GM19035 (cell line): Measurements from ENCODE around the gene CSPG5.

Source experiments
- ATAC-seq: cut with Tn5 transposase; IDR thresholded peaks from one replicate; pipeline ENCODE4 v1.9.1; 2021; ENCODE audit not compliant: unreplicated experiment

CSPG5 gene

DNA sequence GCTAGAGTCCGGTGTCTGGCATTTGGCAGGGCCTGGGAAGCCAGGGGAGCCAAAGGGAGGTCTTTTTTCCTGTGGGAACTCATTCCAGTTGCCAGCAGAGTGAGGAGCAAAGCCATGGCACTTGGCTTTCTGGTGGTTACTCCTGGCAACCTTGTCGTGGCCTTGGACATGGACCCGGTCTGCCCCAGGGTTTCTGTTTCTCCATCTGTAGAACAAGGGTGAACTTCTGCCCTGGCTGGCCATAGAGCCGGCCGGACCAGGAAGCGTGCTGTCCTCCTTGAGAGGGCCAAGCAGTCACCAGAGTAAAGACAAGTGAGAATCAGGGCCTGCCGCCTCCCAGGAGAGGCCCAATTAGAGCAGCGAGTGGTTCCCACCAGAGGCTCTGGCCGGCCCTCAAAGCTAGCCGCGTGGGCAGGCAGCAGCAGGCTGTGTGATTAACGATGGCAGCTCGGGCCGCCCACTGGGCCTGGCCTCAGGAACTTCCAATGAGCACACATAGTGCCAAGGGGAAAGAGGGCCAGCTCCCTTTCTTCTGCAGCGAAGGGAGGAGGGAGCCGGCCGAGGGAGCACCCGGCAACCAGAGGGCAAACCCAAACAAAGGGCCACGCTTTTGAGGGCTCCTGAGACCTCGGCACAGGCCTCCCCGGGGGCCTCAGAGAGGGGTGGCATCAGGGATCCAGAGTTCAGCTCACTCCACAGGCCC, 36.0 kb downstream of the CSPG5 start:
- ATAC-seq, result no peak

DNA sequence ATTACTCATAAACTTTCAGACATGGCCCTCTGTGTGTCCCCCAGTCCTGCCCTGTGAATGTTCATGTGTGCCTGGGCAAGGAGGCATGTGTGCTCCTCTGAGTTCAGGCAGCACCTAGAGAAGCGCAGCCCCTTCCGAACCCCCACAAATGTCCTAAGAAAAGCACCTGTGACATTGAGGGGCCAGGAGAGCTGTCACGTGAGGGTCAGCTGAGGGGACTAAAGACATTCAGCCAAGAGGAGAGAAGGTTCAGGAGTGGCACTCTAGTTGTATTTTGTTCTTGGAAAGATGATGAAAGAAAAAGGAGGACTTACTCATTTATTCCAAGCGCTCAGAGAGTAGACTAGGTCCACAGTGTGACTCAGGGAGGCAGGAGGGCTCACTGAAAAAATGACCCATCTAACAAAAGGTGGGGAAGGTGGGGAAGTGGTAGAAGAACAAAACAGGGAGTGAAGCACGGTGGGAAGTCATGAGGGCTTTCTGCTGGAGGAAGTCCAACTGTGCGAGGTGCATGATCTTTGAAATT, 37.0 kb downstream of the CSPG5 start:
- no peak for ATAC-seq

DNA sequence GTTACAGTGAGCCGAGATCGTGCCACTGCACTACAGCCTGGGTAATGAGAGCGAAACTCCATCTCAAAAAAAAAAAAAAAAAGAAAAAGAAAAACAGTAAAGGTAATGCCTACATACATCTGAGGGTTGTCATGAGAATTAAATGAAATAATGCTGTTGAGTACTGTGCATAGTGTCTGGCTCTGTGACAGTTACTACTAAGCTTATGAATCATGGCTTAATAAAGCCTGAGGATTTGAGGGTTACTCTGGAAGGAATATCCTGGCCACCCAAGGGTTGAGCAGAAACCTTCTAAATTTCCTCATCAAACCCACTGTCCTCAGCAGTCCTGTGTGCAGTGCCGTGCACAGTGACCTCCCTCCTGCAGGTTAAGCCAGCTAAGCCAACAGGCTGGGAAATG, 38.4 kb downstream of the CSPG5 start:
- no peak for ATAC-seq

DNA sequence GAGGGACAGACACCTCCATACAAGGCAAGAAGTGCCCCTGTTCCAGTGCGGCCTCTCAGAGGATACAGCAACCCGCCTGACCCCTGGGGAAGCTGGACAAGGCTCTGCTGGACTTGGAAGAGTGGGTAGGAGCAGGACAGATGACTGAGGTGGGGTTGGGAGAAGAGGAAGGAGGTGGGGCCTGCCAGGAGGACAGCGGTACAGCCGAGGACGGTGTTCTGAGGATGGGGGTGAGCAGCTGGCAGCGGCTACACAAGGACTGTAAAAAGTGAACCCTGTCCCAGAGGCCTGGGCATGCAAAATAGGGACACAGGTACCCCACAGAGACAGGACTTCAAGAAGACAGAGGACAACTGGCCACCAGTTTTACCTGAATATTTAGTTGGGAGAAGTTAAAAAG, 41.7 kb downstream of the CSPG5 start:
- no peak for ATAC-seq

DNA sequence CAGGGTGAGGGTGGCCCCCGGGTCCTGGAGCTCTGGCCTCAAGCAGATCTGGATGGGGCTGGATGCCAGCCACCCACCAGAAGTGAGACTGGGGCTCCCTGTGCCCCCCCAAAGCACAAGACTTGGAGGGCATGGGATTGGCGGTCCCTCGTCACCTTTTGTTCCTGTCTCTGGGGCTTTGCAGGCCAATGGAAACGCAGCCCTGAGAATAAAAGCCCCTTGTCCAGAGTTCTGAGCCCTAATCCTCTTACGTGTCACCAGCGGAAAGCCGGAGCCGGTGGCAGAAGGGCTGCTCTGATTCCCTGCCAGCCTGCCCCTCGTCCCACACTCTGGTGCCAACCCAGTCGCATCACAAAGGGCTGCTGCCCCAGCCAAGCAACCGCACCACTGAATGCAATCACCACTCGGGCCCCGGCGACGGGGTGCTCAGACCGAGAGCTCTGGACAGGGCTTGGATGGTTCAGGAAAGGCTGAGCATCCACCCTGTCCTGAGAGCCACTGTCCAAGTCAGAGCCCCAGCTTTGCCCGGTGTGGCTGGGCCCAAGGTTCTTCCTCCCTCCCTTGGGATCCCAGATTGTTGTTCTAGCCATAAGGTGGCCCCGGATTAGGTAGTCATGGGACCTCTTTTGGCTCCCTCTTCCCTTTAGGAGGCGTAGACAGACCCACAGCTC, 42.3 kb downstream of the CSPG5 start:
- ATAC-seq, result no peak

DNA sequence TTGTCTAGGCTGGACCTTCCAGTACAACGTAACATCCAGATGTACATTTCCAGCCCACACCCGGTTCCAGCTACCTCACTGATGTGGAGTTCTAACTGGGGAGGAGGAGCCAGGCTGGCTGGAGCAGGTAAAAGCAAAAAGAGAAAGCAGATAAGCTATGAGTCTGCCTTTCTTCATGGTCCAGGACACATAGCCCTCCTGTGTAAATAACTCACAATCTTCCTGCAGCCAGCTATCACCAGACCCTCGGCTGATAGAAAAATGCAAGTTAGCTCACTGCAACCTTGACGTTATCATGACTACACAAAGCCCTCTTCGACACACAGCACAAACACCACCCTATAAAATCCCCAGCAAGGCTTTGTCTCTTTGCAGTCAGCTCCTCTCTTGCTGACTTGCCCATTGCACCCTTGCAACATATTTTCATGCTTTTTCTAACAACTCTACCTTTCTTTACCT, 44.6 kb downstream of the CSPG5 start:
- no peak for ATAC-seq

DNA sequence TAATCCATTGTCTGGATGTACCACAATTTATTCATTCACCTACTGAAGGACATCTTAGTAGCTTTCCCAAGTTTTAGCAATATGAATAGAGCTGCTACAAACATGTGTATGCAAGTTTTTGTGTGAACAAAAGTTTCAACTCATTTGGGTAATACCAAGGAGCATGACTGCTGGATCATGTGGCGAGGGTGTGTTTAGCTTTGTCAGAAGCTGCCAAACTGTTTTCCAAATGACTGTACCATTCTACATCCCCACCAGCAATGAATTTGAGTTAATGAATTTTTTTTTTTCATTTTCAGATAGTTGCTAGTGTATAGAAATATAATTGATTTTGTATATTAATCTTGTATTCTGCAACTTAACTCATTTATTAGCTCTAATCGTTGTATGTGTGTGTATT, 45.2 kb downstream of the CSPG5 start:
- ATAC-seq, result no peak

- no peak for ATAC-seq
These were observed 50.5 kb downstream of the CSPG5 start for GRCh38 chr3:47527952-47528725.

DNA sequence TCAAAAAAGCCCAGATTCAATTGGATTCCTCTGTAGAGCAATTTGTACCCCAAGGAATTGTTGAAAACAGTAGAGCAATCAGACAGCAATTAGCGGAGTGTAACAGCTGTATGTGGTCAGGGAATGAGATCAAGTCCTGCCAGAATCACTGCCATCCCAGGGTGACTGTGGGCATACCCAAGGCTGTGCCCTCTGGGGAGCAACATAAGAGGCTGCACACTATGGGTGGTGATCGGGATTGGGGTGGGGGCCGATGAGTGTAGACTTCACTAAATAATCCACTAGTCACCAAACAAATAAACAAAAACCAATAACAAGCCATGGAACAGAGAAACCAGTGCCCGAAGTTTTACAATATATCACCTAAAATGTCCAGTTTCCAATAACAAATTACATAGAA, 53.0 kb downstream of the CSPG5 start:
- ATAC-seq, result no peak

DNA sequence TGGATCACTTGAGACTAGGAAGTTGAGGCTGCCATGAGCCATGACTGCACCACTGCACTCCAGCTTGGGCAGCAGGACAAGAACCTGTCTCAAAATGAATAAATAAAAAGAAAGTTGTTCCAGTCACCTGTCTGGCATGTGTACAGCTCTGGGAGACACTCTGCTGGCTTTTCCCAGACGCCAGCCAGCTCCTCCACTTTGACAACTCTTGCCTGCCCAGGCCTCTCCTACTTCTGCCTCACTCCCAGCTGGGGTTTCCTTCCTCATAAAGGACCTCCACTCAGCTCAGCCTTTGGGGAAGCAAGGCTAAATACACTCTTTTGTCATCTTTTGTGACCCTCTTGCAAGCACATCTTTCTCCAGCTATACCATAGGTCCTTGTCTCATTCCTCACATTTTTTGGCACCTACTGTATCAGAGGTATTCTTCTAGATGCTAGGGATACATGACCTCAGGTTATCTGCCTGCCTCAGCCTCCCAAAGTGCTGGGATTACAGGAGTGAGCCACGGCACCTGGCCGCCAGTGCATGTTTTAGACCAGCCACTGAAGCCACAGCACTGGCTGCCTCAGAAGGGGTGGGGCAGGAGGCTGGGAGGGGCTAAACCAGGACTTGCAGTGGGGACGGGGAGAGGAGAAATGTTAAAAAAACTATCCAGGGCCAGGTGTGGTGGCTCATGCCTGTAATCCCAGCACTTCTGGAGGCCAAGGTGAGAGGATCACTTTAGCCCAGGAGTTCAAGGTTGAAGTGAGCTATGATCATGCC, 55.2 kb downstream of the CSPG5 start:
- no peak for ATAC-seq

GRCh38 chr3:47522082-47522987, 56.3 kb downstream of the CSPG5 start:
- peak; percentile 69 for ATAC-seq

GRCh38 chr3:47520756-47521155, 57.9 kb downstream of the CSPG5 start:
- ATAC-seq, result no peak

DNA sequence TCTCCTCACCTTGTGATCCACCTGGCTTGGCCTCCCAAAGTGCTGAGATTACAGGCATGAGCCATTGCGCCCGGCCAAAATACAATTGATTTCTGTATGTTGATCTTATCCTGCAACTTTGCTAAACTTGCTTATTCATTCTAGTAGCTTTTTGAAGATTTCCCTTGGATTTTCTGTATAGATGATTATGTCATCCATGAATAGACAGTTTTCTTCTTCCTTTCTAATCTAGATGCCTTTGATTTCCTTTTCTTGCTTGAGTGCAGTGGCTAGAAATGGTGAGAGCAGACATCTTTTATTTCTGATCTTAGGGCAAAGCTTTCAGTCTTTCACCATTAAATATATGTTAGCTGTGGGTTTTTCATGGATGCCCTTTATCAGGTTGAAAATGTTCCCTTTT, 60.7 kb downstream of the CSPG5 start:
- ATAC-seq, result no peak

DNA sequence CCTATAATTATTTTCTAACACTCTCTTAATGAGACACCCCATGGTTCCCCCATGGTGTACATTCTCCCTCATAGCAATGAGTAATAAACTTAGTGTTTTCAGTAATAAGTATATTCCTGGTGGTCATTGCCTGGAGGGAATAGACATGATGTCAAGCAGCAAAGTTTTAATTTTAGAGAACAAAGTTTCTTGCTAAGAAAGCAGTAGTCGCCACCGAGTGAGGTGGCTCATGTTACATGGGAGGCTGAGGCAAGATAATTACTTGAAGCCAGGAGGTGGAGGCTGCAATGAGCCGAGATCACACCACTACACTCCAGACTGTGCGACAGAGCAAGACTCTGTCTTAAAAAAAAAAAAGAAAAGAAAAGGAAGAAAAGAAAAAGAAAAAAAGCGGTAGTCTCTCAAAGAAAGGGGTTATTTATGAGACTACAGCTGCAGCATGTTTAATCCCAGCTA, 62.8 kb downstream of the CSPG5 start:
- no peak for ATAC-seq

DNA sequence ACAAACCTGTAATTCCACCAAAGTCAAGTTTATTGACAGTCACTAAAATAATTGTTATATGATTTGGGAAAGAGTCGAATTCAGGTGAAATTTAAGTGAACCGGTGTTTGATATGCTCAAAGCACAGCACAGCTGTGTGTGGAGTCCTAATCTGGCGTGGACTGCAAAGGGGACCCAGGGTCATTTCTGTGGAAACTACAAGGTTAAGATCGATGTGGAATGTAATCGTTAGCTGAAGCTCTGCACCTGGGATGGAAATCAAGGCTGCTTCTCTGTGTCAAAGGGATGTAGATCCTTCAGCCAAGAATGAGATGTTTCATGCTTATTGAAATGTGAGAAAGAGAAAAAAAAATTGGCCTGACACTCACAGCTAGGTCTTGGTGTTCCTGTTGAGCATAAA, 63.6 kb downstream of the CSPG5 start:
- no peak for ATAC-seq

DNA sequence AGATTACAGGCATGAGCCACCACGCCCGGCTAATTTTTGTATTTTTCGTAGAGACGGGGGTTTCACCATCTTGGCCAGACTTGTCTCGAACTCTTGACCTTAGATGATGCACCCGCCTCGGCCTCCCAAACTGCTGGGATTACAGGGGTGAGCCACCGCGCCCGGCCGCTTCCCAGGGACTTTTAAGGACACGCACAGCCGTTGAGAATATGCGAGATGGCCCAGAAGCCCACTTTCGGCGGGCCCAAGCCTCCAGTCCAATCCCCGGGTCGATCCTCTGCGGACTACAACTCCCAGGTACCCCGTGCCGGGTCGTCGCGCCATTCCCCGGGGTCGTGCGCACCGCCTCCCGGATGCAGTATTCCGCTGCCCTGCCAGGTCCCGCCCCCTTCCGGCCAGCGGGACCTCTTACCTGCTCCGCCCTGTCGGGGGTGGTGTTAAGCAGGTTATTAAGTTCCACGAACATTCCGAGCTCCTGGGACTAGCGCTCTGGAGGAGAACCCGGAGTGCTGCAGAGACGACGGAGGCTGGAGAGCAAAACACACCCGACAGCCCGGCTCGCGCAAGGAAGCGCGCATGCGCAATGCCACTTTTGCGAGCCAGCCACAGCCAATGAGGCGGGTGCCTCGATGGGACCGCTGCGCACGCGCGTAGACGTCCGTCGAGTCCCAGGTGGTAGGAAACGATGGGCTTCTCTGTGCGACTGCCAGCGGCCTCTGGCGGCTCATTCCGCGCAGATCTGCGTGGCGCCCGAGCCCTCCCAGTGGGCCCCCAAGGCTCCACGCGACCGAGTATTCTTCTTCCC, 65.3 kb downstream of the CSPG5 start, which contains the start of gene ELP6:
Gene ELP6 (minus strand): TSS at position 588 of the 805 bp plus-strand sequence. CDS start 122 bp downstream, at position 466.
- ATAC-seq, result peak; percentile 94

DNA sequence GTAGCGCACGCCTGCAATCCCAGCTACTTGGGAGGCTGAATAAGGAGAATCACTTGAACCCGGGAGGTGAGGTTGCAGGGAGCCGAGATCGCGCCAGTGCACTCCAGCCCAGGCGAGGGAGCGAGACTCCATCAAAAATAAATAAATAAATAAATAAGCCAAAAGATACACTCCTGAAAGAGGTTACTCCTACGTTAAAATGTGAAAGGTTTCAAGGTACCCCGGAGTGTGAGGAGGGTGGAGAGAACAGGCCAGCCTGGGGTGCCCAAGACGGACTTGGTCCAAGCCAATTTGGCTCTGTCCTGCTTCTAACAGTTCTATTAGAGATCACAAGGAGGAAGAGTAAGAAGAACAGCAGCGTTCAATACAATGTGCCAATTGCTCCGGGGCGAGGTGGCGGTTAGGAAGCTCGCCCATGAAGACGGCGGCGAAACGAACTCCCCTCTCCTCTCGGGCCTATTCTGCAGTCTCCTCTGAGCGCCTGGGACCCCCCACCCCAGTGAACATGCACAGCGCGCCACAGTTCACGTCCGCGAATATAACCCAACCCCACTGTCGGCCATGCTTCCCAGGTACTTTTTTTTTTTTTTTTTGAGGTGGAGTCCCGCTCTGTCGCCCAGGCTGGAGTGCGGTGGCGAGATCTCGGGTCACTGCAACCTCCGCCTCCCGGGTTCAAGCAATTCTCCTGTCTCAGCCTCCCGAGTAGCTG, 66.1 kb downstream of the CSPG5 start:
- no peak for ATAC-seq
